ENCODE measurements around the gene NUAK1.

Gene NUAK1

GRCh38 chr12:106074706-106075392 is 63.9 kb downstream of the NUAK1 start:
- Histone ChIP-seq H3K27ac (no peak overlapping the region), H3K27me3 (replicated peaks) (no peaks in the 10 kb centered on the region), H3K4me3 (ENCODE audit: low read depth, low read length) (no peak overlapping the region), H3K36me3 (replicated peaks) (peaks cover 20% of the 10 kb centered on the region)
- in situ Hi-C loops (cut with HindIII; ENCODE audit: low pct_ligation_motif_present, low sequenced_read_pairs) = no loop called here
- DNase-seq = peak; percentile 47
- TF ChIP-seq, protein P1, sequence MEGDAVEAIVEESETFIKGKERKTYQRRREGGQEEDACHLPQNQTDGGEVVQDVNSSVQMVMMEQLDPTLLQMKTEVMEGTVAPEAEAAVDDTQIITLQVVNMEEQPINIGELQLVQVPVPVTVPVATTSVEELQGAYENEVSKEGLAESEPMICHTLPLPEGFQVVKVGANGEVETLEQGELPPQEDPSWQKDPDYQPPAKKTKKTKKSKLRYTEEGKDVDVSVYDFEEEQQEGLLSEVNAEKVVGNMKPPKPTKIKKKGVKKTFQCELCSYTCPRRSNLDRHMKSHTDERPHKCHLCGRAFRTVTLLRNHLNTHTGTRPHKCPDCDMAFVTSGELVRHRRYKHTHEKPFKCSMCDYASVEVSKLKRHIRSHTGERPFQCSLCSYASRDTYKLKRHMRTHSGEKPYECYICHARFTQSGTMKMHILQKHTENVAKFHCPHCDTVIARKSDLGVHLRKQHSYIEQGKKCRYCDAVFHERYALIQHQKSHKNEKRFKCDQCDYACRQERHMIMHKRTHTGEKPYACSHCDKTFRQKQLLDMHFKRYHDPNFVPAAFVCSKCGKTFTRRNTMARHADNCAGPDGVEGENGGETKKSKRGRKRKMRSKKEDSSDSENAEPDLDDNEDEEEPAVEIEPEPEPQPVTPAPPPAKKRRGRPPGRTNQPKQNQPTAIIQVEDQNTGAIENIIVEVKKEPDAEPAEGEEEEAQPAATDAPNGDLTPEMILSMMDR (IDR thresholded peaks at IDR 0.05; ENCODE audit: low read depth, low read length, missing control alignments) = no peak

- H3K36me3 ChIP-seq (replicated peaks) = peaks cover 25% of the 10 kb centered on the region
- H3K4me3 ChIP-seq (ENCODE audit: low read depth, low read length) = no peak overlapping the region
- no peak overlapping the region for H3K27ac ChIP-seq
- TF ChIP-seq, protein P1 (IDR thresholded peaks at IDR 0.05; ENCODE audit: low read depth, low read length, missing control alignments) = no peak
- H3K27me3 ChIP-seq (replicated peaks) = no peaks in the 10 kb centered on the region
- DNase-seq = no peak
- in situ Hi-C loops (cut with HindIII; ENCODE audit: low pct_ligation_motif_present, low sequenced_read_pairs) = no loop called here
Observed at GRCh38 chr12:106074361-106074705, 64.4 kb downstream of the NUAK1 start.

- H3K27ac ChIP-seq = no peak overlapping the region
- DNase-seq = no peak
- no peak overlapping the region for H3K4me3 ChIP-seq (ENCODE audit: low read depth, low read length)
- in situ Hi-C loops (cut with HindIII; ENCODE audit: low pct_ligation_motif_present, low sequenced_read_pairs) = no loop called here
- H3K36me3 ChIP-seq (replicated peaks) = peaks cover 33% of the 10 kb centered on the region
- H3K27me3 ChIP-seq (replicated peaks) = no peaks in the 10 kb centered on the region
- TF ChIP-seq, protein P1 (IDR thresholded peaks at IDR 0.05; ENCODE audit: low read depth, low read length, missing control alignments) = no peak
Observed at GRCh38 chr12:106073179-106073578, 65.6 kb downstream of the NUAK1 start.

- DNase-seq = no peak
- TF ChIP-seq, protein P1 (IDR thresholded peaks at IDR 0.05; ENCODE audit: low read depth, low read length, missing control alignments) = no peak
- peaks cover 37% of the 10 kb centered on the region for H3K36me3 ChIP-seq (replicated peaks)
- no peaks in the 10 kb centered on the region for H3K27me3 ChIP-seq (replicated peaks)
- in situ Hi-C loops (cut with HindIII; ENCODE audit: low pct_ligation_motif_present, low sequenced_read_pairs) = no loop called here
- H3K27ac ChIP-seq = no peak overlapping the region
- no peak overlapping the region for H3K4me3 ChIP-seq (ENCODE audit: low read depth, low read length)
Observed at GRCh38 chr12:106072751-106073150, 66.0 kb downstream of the NUAK1 start.

DNA sequence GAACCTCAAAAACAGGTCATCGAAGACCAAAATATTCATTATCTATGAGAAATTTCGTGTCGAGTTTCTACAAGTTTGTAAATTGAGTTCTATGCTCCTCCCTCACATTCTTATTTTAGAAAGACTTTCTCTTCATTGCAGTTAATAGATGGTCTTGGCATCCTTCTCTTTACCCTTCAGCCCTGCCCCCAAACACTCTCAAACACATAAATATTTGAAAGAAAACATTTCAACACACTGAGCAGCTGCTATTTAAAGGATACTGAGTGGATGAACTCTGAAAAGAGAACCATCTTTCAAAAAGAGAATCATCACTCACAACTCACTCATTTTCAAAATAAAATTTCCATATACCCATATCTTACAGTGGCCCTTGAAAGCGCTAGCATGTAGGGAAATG is 67.1 kb downstream of the NUAK1 start:
- H3K36me3 ChIP-seq (replicated peaks) = peaks cover 46% of the 10 kb centered on the region
- in situ Hi-C loops (cut with HindIII; ENCODE audit: low pct_ligation_motif_present, low sequenced_read_pairs) = no loop called here
- TF ChIP-seq, protein P1 (IDR thresholded peaks at IDR 0.05; ENCODE audit: low read depth, low read length, missing control alignments) = no peak
- H3K27me3 ChIP-seq (replicated peaks) = no peaks in the 10 kb centered on the region
- no peak overlapping the region for H3K27ac ChIP-seq
- H3K4me3 ChIP-seq (ENCODE audit: low read depth, low read length) = no peak overlapping the region
- no peak for DNase-seq

GRCh38 chr12:106070611-106071010 is 68.1 kb downstream of the NUAK1 start:
- peaks cover 54% of the 10 kb centered on the region for H3K36me3 ChIP-seq (replicated peaks)

More at GRCh38 chr12:106070611-106071010, 68.1 kb downstream of the NUAK1 start:
- Histone ChIP-seq H3K4me3 (ENCODE audit: low read depth, low read length) (no peak overlapping the region), H3K27me3 (replicated peaks) (no peaks in the 10 kb centered on the region), H3K27ac (no peak overlapping the region)
- in situ Hi-C loops (cut with HindIII; ENCODE audit: low pct_ligation_motif_present, low sequenced_read_pairs) = no loop called here
- no peak for DNase-seq
- TF ChIP-seq, protein P1 (IDR thresholded peaks at IDR 0.05; ENCODE audit: low read depth, low read length, missing control alignments) = no peak

All from brain microvascular endothelial cell (primary cell).